GM18519 (cell line): ENCODE measurements around the gene UVSSA.

Experiments used
- ATAC-seq: cut with Tn5 transposase; IDR thresholded peaks from one replicate; pipeline ENCODE4 v1.9.1; 2021; ENCODE audit warnings: mild to moderate bottlenecking, moderate library complexity; ENCODE audit not compliant: unreplicated experiment, low FRiP score

UVSSA gene

DNA sequence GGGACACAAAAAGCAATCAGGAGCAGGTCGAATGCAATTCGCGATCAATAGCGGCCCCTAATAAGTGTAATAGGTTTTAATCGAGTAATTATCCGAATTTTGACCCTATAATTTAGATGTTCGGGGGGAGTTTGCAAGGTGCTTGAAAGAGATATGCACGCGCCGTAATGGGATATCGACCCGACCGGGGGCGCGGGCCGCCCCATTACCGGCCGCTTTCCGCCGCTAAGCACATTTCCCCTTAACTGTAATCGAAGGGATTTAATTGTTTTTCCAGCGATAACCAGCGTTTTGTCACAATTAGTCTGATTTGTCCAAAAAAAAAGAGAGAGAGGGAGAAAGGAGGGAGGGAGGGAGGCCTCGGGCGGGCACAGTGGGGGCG, 58.2 kb downstream of the UVSSA start:
- no peak for ATAC-seq

DNA sequence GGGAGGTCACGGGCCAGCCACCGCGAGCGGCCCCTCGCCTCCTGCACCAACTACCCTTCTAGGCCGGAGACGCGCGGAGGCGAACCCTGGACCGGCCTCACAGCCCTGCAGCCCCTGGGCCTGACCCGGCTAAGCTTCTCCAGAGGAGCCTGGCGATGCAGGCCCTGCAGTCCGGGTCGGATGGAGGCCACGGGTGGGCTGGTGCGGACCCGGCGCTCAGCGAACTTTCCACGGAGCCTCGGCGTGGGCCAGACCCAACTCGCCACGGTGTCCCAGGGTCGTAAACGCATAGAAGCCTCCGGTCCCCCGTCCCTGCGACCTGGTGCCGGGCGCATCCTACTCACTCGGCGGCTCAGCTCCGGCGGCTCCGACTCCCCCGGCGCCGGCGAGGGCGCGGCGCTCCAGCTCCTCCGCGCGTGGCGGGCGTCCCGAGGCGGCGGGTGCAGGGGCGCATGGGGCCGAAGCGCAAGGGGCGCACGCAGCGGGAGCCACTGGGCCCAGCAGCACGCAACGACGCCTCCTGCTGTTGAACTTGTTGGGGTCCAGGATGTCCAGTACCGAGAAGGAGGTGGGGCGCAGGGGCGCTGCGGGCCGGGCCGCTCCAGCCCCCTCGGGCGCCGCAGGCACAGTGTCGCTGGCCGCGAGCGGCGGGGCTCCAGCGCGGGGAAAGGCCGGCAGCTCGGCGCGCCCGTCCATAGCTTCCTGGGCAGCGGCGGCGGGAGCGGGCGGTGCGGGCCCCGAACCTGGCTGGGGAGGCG, 58.8 kb downstream of the UVSSA start:
- no peak for ATAC-seq

DNA sequence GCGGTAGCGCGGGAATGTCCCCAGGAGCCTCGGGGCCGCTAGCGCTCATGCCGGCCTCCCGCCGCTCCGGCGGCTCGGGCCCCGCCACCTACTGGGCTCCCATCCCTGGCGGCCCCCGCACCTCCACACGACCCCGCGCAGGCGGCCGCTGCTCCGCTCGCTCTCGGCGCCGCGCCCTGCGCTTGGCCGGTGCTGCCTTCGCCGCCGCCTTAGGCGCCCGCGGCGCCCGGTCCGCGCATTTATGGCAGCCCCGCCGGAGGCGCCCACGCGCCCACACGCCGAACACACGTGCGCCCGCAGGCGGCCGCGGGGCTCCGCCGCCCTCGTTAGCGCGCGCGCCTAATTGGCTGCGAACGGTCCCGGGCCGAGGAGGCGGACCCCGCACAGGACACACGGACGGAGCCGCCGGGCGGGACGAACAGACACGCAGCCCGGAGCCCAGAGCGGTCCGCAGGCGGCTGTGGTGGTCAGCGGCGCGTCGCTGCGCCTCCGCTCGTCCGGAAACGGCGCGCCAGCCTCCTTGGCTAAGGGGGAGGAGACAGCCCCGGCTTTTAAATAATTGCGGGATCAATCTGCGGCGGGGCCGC, 59.5 kb downstream of the UVSSA start, which contains the start of gene NKX1-1:
TSS of gene NKX1-1 (minus strand) at position 49 of the 587 bp plus-strand sequence. CDS start at position 49, 0 bp downstream.
- no peak for ATAC-seq

DNA sequence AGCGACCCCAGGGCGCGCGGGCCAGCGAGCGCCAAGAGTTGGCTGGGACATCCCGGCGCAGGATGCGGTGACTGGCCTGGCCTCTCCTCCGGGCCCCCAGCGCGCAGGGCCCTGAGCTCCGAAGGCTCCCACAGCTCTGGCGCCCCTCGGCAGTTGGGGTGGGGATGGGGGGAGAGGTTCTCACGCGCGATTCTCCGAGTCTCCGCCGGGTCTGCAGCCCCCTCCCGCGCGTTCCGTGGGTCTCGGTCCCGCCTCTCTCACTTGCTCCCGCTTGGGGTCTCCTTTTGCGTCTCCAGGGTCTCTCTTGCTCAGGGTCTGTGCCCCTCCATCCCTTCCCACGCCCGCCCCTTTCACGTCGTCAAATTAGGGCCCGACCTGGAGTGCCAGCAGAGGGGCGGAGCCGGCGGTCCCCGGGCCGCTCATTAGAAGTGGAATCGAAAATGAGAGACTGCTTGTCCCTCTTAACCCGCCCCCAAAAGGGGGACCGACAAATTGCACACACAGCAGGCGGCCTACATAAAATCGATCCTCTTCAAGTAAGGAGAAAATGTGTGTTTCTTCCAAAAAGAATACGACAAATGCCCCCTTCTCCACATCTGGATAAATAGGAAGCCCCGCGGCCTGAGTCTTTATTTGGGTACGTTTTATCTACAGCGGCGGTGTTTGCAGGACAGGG, 60.1 kb downstream of the UVSSA start:
- ATAC-seq: no peak

- no peak for ATAC-seq
These were observed 60.8 kb downstream of the UVSSA start for GRCh38 chr4:1407657-1408333.

GRCh38 chr4:1408418-1408817, 61.4 kb downstream of the UVSSA start:
- no peak for ATAC-seq

DNA sequence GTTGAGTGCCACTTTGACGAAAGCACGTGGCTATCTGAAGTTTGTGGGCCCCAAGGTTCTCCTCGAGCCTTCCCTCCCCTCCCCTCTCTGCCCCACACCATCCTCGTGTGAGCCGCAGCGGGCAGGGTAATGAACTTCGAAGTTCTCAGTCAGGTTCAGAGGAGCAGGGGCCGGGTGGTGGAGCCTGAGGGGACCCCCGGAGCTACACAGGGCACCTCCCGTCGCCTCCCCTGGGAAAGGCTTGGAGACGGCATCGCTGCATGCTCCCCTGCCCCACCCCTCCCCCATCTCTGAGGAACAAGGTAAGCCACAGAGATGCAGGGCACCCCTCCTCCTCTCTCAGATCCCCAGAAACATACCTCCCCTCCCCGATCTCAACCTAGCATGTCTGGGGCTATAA, 62.1 kb downstream of the UVSSA start:
- ATAC-seq: no peak

GRCh38 chr4:1409491-1410425, 62.8 kb downstream of the UVSSA start:
- ATAC-seq: no peak

GRCh38 chr4:1410491-1411325, 63.7 kb downstream of the UVSSA start:
- no peak for ATAC-seq

GRCh38 chr4:1411436-1412375, 64.7 kb downstream of the UVSSA start:
- ATAC-seq: no peak

GRCh38 chr4:1412376-1413203, 65.6 kb downstream of the UVSSA start:
- ATAC-seq: no peak

- ATAC-seq: no peak
These were observed 66.2 kb downstream of the UVSSA start for GRCh38 chr4:1413204-1413663.

DNA sequence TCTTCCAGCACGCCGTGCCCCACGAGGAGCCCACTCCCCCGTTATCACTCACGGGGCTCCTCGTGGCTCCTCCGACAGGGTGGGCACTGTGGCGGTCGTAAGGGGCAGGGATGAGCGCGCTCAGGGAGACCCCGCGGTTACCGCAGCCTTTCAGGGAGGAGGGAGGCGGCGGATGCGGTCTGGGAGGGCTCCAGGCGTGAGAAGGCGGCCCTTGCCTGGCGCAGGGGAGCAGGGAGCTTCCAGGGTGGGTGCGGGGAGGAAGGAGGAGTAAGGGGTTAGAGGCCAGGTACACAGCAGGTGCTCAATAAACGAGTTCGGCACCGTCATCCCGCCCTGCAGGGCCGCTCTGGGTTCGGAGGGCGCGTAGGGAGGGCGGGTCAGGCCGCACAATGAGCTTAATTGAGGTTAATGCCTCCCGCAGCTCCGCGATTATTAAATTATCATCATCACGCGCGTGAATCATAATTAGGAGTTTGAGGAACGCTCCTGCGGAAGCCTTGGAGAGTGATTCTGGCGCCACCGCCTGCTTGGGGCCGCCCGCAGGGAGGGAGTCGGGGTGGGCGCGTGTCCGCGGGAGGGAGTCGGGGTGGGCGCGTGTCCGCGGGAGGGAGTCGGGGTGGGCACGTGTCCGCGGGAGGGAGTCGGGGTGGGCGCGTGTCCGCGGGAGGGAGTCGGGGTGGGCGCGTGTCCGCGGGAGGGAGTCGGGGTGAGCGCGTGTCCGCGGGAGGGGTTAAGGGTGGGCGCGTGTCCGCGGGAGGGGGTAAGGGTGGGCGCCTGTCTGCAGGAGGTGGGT, 66.9 kb downstream of the UVSSA start:
- no peak for ATAC-seq

DNA sequence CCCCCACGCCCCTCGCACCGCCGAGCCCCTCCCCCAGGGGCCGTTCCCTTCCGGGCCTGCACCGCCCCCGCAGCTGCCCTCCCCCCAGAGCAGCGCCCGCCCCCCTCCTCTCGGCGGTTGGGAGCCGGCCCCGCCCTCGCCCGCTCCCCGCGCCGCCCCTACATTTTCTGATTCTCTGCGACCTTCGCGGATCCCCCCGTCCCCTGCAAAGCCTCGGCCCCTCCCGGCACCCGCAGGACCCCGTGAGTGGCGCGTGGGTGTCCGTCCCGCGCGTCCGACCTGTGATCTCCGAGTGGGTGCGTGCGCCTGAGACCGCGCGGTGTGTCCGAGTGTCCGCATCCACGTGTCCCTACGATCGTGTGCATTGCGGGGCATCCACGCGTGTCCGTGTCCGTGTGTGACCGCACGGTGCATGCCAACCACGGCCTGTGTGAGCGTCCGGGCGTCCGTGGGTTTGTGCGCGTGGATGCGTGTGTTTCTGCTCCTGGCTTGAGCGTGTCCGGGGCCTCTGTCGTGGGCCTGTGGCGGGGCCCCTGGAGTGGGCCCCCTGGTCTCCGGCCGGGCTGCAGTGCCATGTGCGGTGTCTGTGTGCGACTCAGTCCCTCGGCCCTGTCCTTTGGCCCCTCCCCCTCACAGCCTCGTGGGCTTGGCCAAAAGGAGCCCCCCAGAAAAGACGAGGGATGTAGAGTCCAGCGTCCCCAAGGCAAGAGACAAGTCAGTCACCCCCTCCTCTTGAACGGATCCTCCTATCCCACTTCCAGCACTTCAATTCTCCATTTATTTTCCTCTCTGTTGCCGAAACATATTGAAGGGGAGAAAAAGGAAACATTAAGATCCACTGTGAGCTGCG, 68.0 kb downstream of the UVSSA start:
- no peak for ATAC-seq

DNA sequence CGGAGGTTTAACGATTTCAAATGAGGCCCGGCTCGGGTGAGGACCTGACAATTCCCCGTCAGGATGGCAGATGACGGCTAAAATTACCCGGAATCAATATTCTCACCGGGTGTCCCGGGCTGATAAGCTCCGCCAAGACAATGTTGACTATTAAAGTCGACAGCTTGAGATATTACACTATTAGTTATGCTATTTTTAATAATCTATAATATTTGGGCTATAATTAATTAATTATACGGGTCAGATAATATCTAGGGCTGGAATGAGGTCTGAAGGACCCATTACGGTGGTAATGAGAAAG, 68.6 kb downstream of the UVSSA start:
- no peak for ATAC-seq
